DMS53 treated with DMSO at 0.1 percent for 48 hours (cell line): ENCODE data around the gene CALD1.

Experiments used
- DNase-seq: peaks from one replicate; lab custom pipeline; 2025; ENCODE audit not compliant: unreplicated experiment; lab: John Stamatoyannopoulos, UW

CALD1 gene

GRCh38 chr7:134890246-134891240, 111.1 kb downstream of the CALD1 start:
- no peak for DNase-seq

GRCh38 chr7:134891262-134891695, 111.8 kb downstream of the CALD1 start:
- peak; percentile 78 for DNase-seq

GRCh38 chr7:134891696-134892678, 112.6 kb downstream of the CALD1 start:
- DNase-seq, result no peak

GRCh38 chr7:134892963-134893362, 113.5 kb downstream of the CALD1 start:
- DNase-seq, result peak; percentile 65

- DNase-seq, result no peak
Observed at GRCh38 chr7:134893920-134894319, 114.5 kb downstream of the CALD1 start.

GRCh38 chr7:134894928-134895327, 115.5 kb downstream of the CALD1 start:
- no peak for DNase-seq

- no peak for DNase-seq
Observed at GRCh38 chr7:134896073-134896472, 116.6 kb downstream of the CALD1 start.

- DNase-seq, result no peak
Observed at GRCh38 chr7:134897936-134898335, 118.5 kb downstream of the CALD1 start.

- DNase-seq, result no peak
Observed at GRCh38 chr7:134899729-134900128, 120.3 kb downstream of the CALD1 start.

- no peak for DNase-seq
Observed at GRCh38 chr7:134900166-134900982, 120.9 kb downstream of the CALD1 start.

GRCh38 chr7:134901389-134902020, 122.1 kb downstream of the CALD1 start:
- DNase-seq, result no peak

GRCh38 chr7:134902058-134902457, 122.6 kb downstream of the CALD1 start:
- no peak for DNase-seq

GRCh38 chr7:134903073-134903790, 123.8 kb downstream of the CALD1 start:
- DNase-seq, result no peak

GRCh38 chr7:134905375-134905774, 125.9 kb downstream of the CALD1 start:
- DNase-seq, result peak; percentile 19

GRCh38 chr7:134907000-134907399, 127.6 kb downstream of the CALD1 start:
- no peak for DNase-seq

GRCh38 chr7:134907639-134908038, 128.2 kb downstream of the CALD1 start:
- DNase-seq, result no peak

- DNase-seq, result no peak
Observed at GRCh38 chr7:134908289-134908688, 128.9 kb downstream of the CALD1 start.

- peak; percentile 65 for DNase-seq
Observed at GRCh38 chr7:134910214-134910890, 130.9 kb downstream of the CALD1 start.

GRCh38 chr7:134910968-134911367, 131.5 kb downstream of the CALD1 start:
- DNase-seq, result peak; percentile 51
